Colonic mucosa (tissue), 4 donors: ENCODE results near the gene PAQR4. TPM values are rescaled to one million over a fixed set of nuclear protein-coding genes. Genes with fewer than 3 reads are reported as not detected.
A peak's percentile ranks its signal among the peaks of the same experiment; 100 is the strongest.

ENCODE experiments used
- DNase-seq: peaks from one replicate; pipeline ENCODE4 v3.0.0-alpha.2; 2020
- H3K27ac ChIP-seq: fragments of 200-600 bp; one replicate; pipeline ENCODE4 v1.8.0; 2021
- H3K27me3 ChIP-seq: fragments of 200-600 bp; one replicate; pipeline ENCODE4 v1.8.0; 2021
- H3K36me3 ChIP-seq: fragments of 200-600 bp; one replicate; pipeline ENCODE4 v1.8.0; 2021
- H3K4me1 ChIP-seq: fragments of 200-600 bp; one replicate; pipeline ENCODE4 v1.8.0; 2021; ENCODE audit warnings: mild to moderate bottlenecking
- H3K4me3 ChIP-seq: fragments of 200-600 bp; one replicate; pipeline ENCODE4 v1.8.0; 2021
- H3K9ac ChIP-seq, 2 donors: one replicate each; pipeline ENCODE4 v1.7.0; 2013; ENCODE audit warnings: control low read depth in 2 of 2, low read depth in 2 of 2, low read length in 2 of 2
- H3K9me3 ChIP-seq: fragments of 200-600 bp; one replicate; pipeline ENCODE4 v1.8.0; 2021
- CTCF ChIP-seq: fragments of 200-600 bp; IDR thresholded peaks from one replicate; pipeline ENCODE4 v1.8.0; 2022; ENCODE audit warnings: antibody characterized with exemption, mild to moderate bottlenecking
- intact Hi-C: fragments of 100-400 bp; cut with DNase I; formaldehyde crosslinking; loops from one replicate; pipeline ENCODE4 v1.14.1; 2022
- total RNA-seq, 2 donors: library from RNA; stranded (reverse); fragmentation: NEBNext Ultra II Directional in 1 of 2; extraction: Animal tissue kit (Norgen Biotek cat#: 25700) in 1 of 2; gene quantifications; one replicate each; pipeline ENCODE4 v1.2.1, GENCODE V29; 2021
- donor health status: healthy.
- donor health status: DM: no; HTN: no; CAD: no.
- donor health status: DM: no; HTN: no; CAD: no.

Gene PAQR4
- total RNA-seq, 2 donors from 2014 or later, result 14.0 to 42.3 TPM

GRCh38 chr16:3007957-3008689 lies 39.0 kb downstream of the PAQR4 start:
- peak overlapping the region; percentile 86 for H3K27ac ChIP-seq
- no peak for DNase-seq
- intact Hi-C loops, result no loop called here
- H3K9ac ChIP-seq, result peak overlapping the region in 1 of 2 donors; percentile 84
- no peak overlapping the region for H3K4me3 ChIP-seq
- no peaks in the 10 kb centered on the region for H3K9me3 ChIP-seq
- TF ChIP-seq CTCF, result no peak
- no peaks in the 10 kb centered on the region for H3K36me3 ChIP-seq
- H3K27me3 ChIP-seq, result peaks cover 5% of the 10 kb centered on the region
- peaks cover 17% of the 10 kb centered on the region for H3K4me1 ChIP-seq

GRCh38 chr16:3008690-3009037 lies 39.5 kb downstream of the PAQR4 start:
- Histone ChIP-seq H3K4me1 (peaks cover 17% of the 10 kb centered on the region), H3K4me3 (no peak overlapping the region), H3K9me3 (no peaks in the 10 kb centered on the region), H3K27me3 (peaks cover 5% of the 10 kb centered on the region), H3K9ac (peak overlapping the region in 1 of 2 donors; percentile 40), H3K36me3 (no peaks in the 10 kb centered on the region), H3K27ac (peak overlapping the region; percentile 86)
- TF ChIP-seq CTCF, result no peak
- intact Hi-C loops, result no loop called here
- DNase-seq, result no peak

- no peak overlapping the region for H3K27ac ChIP-seq
- no peak for DNase-seq
These were observed 40.6 kb downstream of the PAQR4 start for GRCh38 chr16:3009568-3010390.

GRCh38 chr16:3010510-3010909 lies 41.4 kb downstream of the PAQR4 start:
- Histone ChIP-seq H3K9ac (no peak overlapping the region), H3K4me3 (no peak overlapping the region), H3K9me3 (no peaks in the 10 kb centered on the region), H3K4me1 (peaks cover 17% of the 10 kb centered on the region), H3K27ac (no peak overlapping the region), H3K27me3 (peaks cover 5% of the 10 kb centered on the region), H3K36me3 (no peaks in the 10 kb centered on the region)
- TF ChIP-seq CTCF, result no peak
- intact Hi-C loops, result no loop called here
- DNase-seq, result no peak

More at GRCh38 chr16:3009568-3010390, 40.6 kb downstream of the PAQR4 start:
- H3K4me3 ChIP-seq, result no peak overlapping the region
- peaks cover 17% of the 10 kb centered on the region for H3K4me1 ChIP-seq
- H3K9ac ChIP-seq, result peak overlapping the region in 1 of 2 donors; percentile 58
- no peak for TF ChIP-seq CTCF
- no peaks in the 10 kb centered on the region for H3K9me3 ChIP-seq
- intact Hi-C loops, result no loop called here
- H3K27me3 ChIP-seq, result peaks cover 5% of the 10 kb centered on the region
- H3K36me3 ChIP-seq, result no peaks in the 10 kb centered on the region

GRCh38 chr16:3012246-3012645 lies 43.1 kb downstream of the PAQR4 start:
- no peaks in the 10 kb centered on the region for H3K36me3 ChIP-seq
- peaks cover 16% of the 10 kb centered on the region for H3K4me1 ChIP-seq
- H3K4me3 ChIP-seq, result no peak overlapping the region
- no peaks in the 10 kb centered on the region for H3K9me3 ChIP-seq
- DNase-seq, result no peak
- no peak for TF ChIP-seq CTCF
- intact Hi-C loops, result no loop called here
- peaks cover 5% of the 10 kb centered on the region for H3K27me3 ChIP-seq
- H3K27ac ChIP-seq, result no peak overlapping the region
- peak overlapping the region in 1 of 2 donors; percentile 34 for H3K9ac ChIP-seq
